CD4-positive, alpha-beta T cell (primary cell): ENCODE measurements around the gene F2RL1. TPM values are rescaled to one million over a fixed set of nuclear protein-coding genes. Genes with fewer than 3 reads are reported as not detected.
A peak's percentile ranks its signal among the peaks of the same experiment; 100 is the strongest.

Source experiments
- ATAC-seq: fragments of 200-7000 bp; cut with Tn5 transposase; one replicate; pipeline ENCODE4 v1.10.0; 2022; ENCODE audit warnings: mild to moderate bottlenecking; ENCODE audit not compliant: poor library complexity
- CTCF ChIA-PET: fragments of 350-600 bp; sonication (Branson Sonifier 250); formaldehyde crosslinking; loops from one replicate; lab custom pipeline; 2021; ENCODE audit warnings: antibody characterized with exemption, inconsistent platforms; lab: Charles Lee
- POLR2A ChIA-PET: fragments of 350-600 bp; sonication (Branson Sonifier 250); formaldehyde crosslinking; loops from one replicate; lab custom pipeline; 2021; ENCODE audit warnings: antibody characterized with exemption, inconsistent platforms; lab: Charles Lee
- DNase-seq, 14 experiments: peaks; one replicate each; pipeline ENCODE4 v3.0.0-alpha.2; 2013 to 2020; ENCODE audit warnings: mixed read lengths in 2 of 14
- H3K27ac ChIP-seq, 2 donors: one replicate each; pipeline versions ENCODE4 v1.5.1 to v1.7.0; 2013; ENCODE audit warnings: low read length in 2 of 2, low read depth in 1 of 2, mild to moderate bottlenecking in 1 of 2
- H3K27me3 ChIP-seq, 2 experiments: 1 replicate in 1 of 2; 2 replicates in 1 of 2; pipeline versions ENCODE4 v1.6.1 to v1.7.0; 2013; ENCODE audit warnings: low read length in 2 of 2, control low read depth in 1 of 2, mild to moderate bottlenecking in 1 of 2, moderate library complexity in 1 of 2; ENCODE audit not compliant: insufficient read depth in 2 of 2, control insufficient read depth in 1 of 2
- H3K36me3 ChIP-seq: one replicate; pipeline ENCODE4 v1.6.1; 2013; ENCODE audit warnings: low read length, control low read depth; ENCODE audit not compliant: insufficient read depth
- H3K4me1 ChIP-seq: one replicate; pipeline ENCODE4 v1.6.1; 2013; ENCODE audit warnings: low read length, control low read depth; ENCODE audit not compliant: insufficient read depth
- H3K4me3 ChIP-seq: one replicate; pipeline ENCODE4 v1.5.1; 2013; ENCODE audit warnings: mild to moderate bottlenecking, low read length, moderate library complexity
- H3K9me3 ChIP-seq, 2 experiments: 1 replicate in 1 of 2; 2 replicates in 1 of 2; pipeline versions ENCODE4 v1.6.1 to v1.7.0; 2013; ENCODE audit warnings: low read length in 2 of 2, mild to moderate bottlenecking in 2 of 2, control low read depth in 1 of 2, moderate library complexity in 1 of 2; ENCODE audit not compliant: control insufficient read depth in 1 of 2, insufficient read depth in 1 of 2
- H3K27ac Mint-ChIP-seq: one replicate; pipeline ENCODE4 v1.8.0; 2020; ENCODE audit warnings: mixed read lengths
- H3K27me3 Mint-ChIP-seq: one replicate; pipeline ENCODE4 v1.8.0; 2021; ENCODE audit warnings: mixed read lengths
- H3K36me3 Mint-ChIP-seq: one replicate; pipeline ENCODE4 v1.8.0; 2021; ENCODE audit warnings: low read depth, mixed read lengths
- H3K4me1 Mint-ChIP-seq: one replicate; pipeline ENCODE4 v1.8.0; 2021; ENCODE audit warnings: low read depth, mixed read lengths
- H3K4me3 Mint-ChIP-seq: one replicate; pipeline ENCODE4 v1.8.0; 2020; ENCODE audit warnings: mild to moderate bottlenecking, mixed read lengths
- H3K9me3 Mint-ChIP-seq: one replicate; pipeline ENCODE4 v1.8.0; 2020; ENCODE audit warnings: mixed read lengths
- intact Hi-C, 2 experiments: fragments of 100-400 bp; cut with DNase I in 1 of 2; cut with micrococcal nuclease in 1 of 2; formaldehyde crosslinking; loops; one replicate each; pipeline versions ENCODE4 v1.15.1 to v1.9.0; 2023 to 2025; cut with DNase I, micrococcal nuclease
- total RNA-seq, 174 experiments: library from RNA in 2 of 174; stranded (reverse) in 2 of 174; gene quantifications; one replicate each; pipeline ENCODE4 v1.2.3 and lab custom pipeline; 2021 to 2026
- TF ChIP-seq, protein P1 (sequence below): fragments of 200-600 bp; IDR thresholded peaks from one replicate; pipeline ENCODE4 v1.8.0; 2022; ENCODE audit warnings: antibody characterized with exemption, mild to moderate bottlenecking

Gene F2RL1
- total RNA-seq, 2 experiments from 2014 or later = 1.7 to 2.1 TPM

DNA sequence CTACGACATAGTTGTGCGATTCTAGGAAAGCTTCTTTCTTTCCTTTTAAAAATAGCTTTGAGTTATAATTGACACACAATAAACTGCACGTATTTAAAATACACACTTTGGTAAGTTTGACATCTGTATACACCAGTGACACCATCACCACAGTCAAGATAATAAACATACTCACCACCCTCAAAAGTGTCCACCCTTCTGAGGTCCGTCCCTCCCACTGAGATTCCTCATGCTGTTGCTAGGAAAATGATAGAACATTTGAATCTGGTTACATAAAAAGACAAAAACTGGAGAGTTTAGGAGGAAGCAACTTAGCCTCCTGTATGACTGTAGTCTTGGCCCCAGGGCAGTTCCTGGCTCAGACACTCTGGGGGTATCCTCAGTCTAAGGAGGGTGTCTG, 48.2 kb downstream of the F2RL1 start:
- H3K27me3 ChIP-seq = no peaks in the 10 kb centered on the region
- H3K9me3 ChIP-seq = no peaks in the 10 kb centered on the region
- DNase-seq = no peak
- Mint-ChIP-seq H3K4me3 (no peak overlapping the region), H3K27me3 (no peaks in the 10 kb centered on the region), H3K4me1 (no peaks in the 10 kb centered on the region), H3K27ac (no peak overlapping the region), H3K9me3 (no peaks in the 10 kb centered on the region), H3K36me3 (no peaks in the 10 kb centered on the region)
- no peaks in the 10 kb centered on the region for H3K36me3 ChIP-seq
- no peaks in the 10 kb centered on the region for H3K4me1 ChIP-seq
- intact Hi-C loops = loop anchor here (2.0 to 10.0 kb wide), 6 partner anchors 165 to 1438 kb away; partner anchors contain the start of gene AGGF1 (in 1 of the 2)
- ATAC-seq = no peak
- TF ChIP-seq, protein P1, sequence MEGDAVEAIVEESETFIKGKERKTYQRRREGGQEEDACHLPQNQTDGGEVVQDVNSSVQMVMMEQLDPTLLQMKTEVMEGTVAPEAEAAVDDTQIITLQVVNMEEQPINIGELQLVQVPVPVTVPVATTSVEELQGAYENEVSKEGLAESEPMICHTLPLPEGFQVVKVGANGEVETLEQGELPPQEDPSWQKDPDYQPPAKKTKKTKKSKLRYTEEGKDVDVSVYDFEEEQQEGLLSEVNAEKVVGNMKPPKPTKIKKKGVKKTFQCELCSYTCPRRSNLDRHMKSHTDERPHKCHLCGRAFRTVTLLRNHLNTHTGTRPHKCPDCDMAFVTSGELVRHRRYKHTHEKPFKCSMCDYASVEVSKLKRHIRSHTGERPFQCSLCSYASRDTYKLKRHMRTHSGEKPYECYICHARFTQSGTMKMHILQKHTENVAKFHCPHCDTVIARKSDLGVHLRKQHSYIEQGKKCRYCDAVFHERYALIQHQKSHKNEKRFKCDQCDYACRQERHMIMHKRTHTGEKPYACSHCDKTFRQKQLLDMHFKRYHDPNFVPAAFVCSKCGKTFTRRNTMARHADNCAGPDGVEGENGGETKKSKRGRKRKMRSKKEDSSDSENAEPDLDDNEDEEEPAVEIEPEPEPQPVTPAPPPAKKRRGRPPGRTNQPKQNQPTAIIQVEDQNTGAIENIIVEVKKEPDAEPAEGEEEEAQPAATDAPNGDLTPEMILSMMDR = no peak
- ChIA-PET POLR2A (no interaction called here), CTCF (no interaction called here)
- H3K4me3 ChIP-seq = no peak overlapping the region
- no peak overlapping the region for H3K27ac ChIP-seq

DNA sequence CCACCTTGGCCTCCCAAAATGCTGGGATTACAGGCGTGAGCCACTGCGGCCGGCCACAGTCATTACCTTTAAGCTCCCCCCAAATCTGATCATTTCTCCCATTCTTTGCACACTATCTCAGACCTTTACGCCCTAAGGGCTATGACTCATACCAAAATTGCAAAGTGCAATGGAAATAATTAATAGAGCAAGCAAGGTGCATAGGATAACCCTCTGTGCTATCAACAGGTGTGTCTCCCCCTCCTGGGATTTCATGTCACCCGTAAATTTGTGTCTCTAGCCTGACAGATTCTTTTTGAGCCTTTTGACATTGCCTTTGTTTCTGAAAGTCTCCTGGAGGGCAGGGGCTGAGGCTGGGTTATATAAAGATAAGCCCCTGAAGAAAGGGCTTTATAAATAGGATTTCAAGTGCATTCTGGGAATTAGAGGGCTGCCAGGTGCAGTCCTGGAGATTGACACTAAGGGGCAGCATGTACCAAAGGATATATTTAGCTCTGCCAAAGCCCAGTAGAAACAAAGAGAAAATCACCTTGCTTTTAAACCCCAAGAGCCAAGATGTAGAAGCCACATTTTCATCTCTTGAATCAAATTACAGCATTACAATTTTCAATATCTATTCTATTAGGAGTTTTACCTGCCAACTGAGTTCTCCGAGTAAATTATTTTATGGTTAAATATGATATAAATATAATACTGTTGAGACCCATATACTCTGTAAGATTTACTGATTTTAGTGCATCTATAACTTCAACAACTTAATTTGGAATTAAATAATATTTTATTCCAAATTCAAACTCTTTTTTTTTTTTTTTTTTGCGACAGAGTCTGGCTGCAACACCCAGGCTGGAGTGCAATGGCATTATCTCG, 49.2 kb downstream of the F2RL1 start:
- no peaks in the 10 kb centered on the region for H3K4me1 ChIP-seq
- ATAC-seq (peak; percentile 87), DNase-seq (peak; percentile 24 to 75 (median 51))
- TF ChIP-seq, protein P1 = peak; percentile 67
- H3K9me3 ChIP-seq = no peaks in the 10 kb centered on the region
- H3K4me3 Mint-ChIP-seq = no peak overlapping the region
- H3K27ac Mint-ChIP-seq = no peak overlapping the region
- no peaks in the 10 kb centered on the region for H3K36me3 ChIP-seq
- CTCF ChIA-PET = interaction anchor here (0.5 to 1.1 kb wide), 4 partner anchors 54 to 1428 kb away, joined by 3 to 7 read pairs (median 4); partner anchors contain the start of gene WDR41
- no peaks in the 10 kb centered on the region for H3K27me3 ChIP-seq
- POLR2A ChIA-PET = interaction anchor here (1.0 to 1.2 kb wide), 2 partner anchors 162 to 624 kb away, joined by 4 to 7 read pairs; partner anchors contain the start of genes AGGF1 and WDR41
- no peaks in the 10 kb centered on the region for H3K9me3 Mint-ChIP-seq
- H3K4me1 Mint-ChIP-seq = no peaks in the 10 kb centered on the region
- H3K27ac ChIP-seq = no peak overlapping the region
- no peaks in the 10 kb centered on the region for H3K36me3 Mint-ChIP-seq
- intact Hi-C loops = loop anchor here (2.0 to 10.0 kb wide), 7 partner anchors 164 to 1437 kb away; partner anchors contain the start of genes WDR41 (in 2 of the 2) and AGGF1 (in 1 of the 2)
- H3K27me3 Mint-ChIP-seq = no peaks in the 10 kb centered on the region
- no peak overlapping the region for H3K4me3 ChIP-seq

- H3K36me3 Mint-ChIP-seq = no peaks in the 10 kb centered on the region
- no peak overlapping the region for H3K4me3 Mint-ChIP-seq
- no peaks in the 10 kb centered on the region for H3K4me1 Mint-ChIP-seq
- Histone ChIP-seq H3K36me3 (no peaks in the 10 kb centered on the region), H3K9me3 (no peaks in the 10 kb centered on the region), H3K27me3 (no peaks in the 10 kb centered on the region), H3K4me1 (no peaks in the 10 kb centered on the region), H3K4me3 (no peak overlapping the region), H3K27ac (no peak overlapping the region)
- ATAC-seq (no peak), DNase-seq (no peak)
- POLR2A ChIA-PET = no interaction called here
- intact Hi-C loops = no loop called here
- no peaks in the 10 kb centered on the region for H3K9me3 Mint-ChIP-seq
- no peaks in the 10 kb centered on the region for H3K27me3 Mint-ChIP-seq
- TF ChIP-seq, protein P1 = no peak
- CTCF ChIA-PET = interaction anchor here (0.6 kb wide), 1 partner anchor 1421 kb away, joined by 4 read pairs; no protein-coding TSS in a partner anchor
- H3K27ac Mint-ChIP-seq = no peak overlapping the region
Observed at GRCh38 chr5:76870046-76870445, 51.2 kb downstream of the F2RL1 start.
